Diencephalon (tissue), 1 donor: ENCODE data around the gene RWDD4. TPM values are rescaled to one million over a fixed set of nuclear protein-coding genes. Genes with fewer than 3 reads are reported as not detected.

Source experiments
- small RNA-seq: library from RNA; depleted of rRNA; stranded (forward); fragments of <200 nt; gene quantifications from one replicate; pipeline ENCODE3, GENCODE V24; 2014
- total RNA-seq: library from RNA; depleted of rRNA; stranded (reverse); fragments of >200 nt; gene quantifications from one replicate; pipeline ENCODE4 v1.2.3, GENCODE V29; 2014

The RWDD4 gene
- 23.5 TPM for total RNA-seq

DNA sequence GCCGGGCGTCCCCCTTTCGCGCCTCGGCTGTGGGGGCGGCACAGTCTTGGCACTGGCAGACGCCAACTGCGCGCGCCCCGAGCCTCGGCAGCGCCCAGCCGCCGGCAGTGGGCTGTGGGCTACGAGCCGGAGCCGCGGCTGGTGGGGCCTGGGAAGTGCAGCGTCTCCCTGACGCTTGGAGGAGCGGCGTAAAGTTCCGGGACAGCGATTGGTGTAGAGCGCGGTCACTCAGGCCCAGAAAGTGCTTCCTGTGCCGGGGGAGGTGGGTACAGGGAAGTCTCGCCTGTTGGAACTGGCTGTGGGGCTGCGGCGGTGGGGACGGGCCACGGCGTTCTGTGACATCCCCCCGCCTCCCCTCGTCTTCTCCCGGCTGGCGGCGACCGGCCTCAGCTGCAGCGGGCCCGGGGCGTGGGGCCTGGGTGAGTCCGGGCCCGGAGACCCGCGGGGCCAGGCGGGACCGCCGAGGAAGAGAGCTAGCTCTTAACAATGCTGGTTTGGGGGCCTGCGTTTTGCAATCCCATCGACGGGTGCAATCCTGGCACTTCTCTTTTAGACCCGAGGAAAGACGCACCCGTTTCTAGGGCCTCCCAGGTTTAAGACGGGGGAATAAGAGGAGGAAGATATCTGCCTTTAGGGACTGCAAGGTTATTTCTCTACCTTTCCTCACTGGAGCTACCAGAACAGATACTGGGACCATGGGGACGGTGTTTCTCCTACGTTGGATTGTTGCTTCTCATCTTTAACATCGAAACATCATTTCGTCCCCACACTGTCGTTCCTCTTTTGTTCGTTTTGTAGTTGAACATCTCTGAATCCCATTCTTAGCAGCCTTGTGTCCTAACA, at the start of gene RWDD4, which contains the start of gene TRAPPC11:
TSS of gene RWDD4 (minus strand) at position 157 of the 843 bp plus-strand sequence. CDS start 233 bp downstream, outside the sequence.
TSS of gene TRAPPC11 (plus strand) at position 265 of the 843 bp plus-strand sequence. CDS start 4,575 bp downstream, outside the sequence.

Small RNA genes within 50 kb of the gene (small RNA-seq; reads per million reads assigned to genes)
- not detected for gene RNU6-1053P
- gene RNU6-335P: not detected
- not detected for gene RNU6-479P

Other genes with a start within 250 kb of the RWDD4 start
- 20.1 TPM for gene CDKN2AIP, start 214.5 kb downstream of the RWDD4 start, total RNA-seq
- gene ING2, start 154.1 kb downstream of the RWDD4 start, total RNA-seq: 24.9 TPM
- 68.0 TPM for gene TRAPPC11, start 108 bp upstream of the RWDD4 start, total RNA-seq
- gene STOX2, start 246.1 kb upstream of the RWDD4 start, total RNA-seq: 60.4 TPM